H1 (cell line): Measurements from ENCODE around the gene PROSER3. TPM values are rescaled to one million over a fixed set of nuclear protein-coding genes. Genes with fewer than 3 reads are reported as not detected.

Experiments
- BACH1 ChIP-seq: IDR thresholded peaks from 2 replicates; pipeline ENCODE4 v1.6.1; 2012; ENCODE audit warnings: low read length, improper control_type of control experiment
- CBX5 ChIP-seq: fragments of 300-800, 300-1000 bp; sonication (generic); IDR thresholded peaks from 2 replicates; pipeline ENCODE4 v1.7.1; 2016; ENCODE audit warnings: antibody characterized with exemption, low read length, low read depth
- CBX8 ChIP-seq: fragments of 300-800, 300-1000 bp; sonication (generic); IDR thresholded peaks from 2 replicates; pipeline ENCODE4 v1.7.1; 2016; ENCODE audit warnings: low read depth, low read length, borderline replicate concordance
- CEBPB ChIP-seq: IDR thresholded peaks from 2 replicates; pipeline ENCODE4 v1.6.1; 2012; ENCODE audit warnings: low read depth, low read length
- CREB1 ChIP-seq: IDR thresholded peaks from 2 replicates; pipeline ENCODE4 v1.6.1; 2012; ENCODE audit warnings: inconsistent platforms
- CTBP2 ChIP-seq: IDR thresholded peaks from 2 replicates; pipeline ENCODE4 v1.7.0; 2011; ENCODE audit warnings: borderline replicate concordance, mild to moderate bottlenecking, moderate library complexity, mixed read lengths, low read length; ENCODE audit not compliant: insufficient read depth, insufficient read length
- EGR1 ChIP-seq: IDR thresholded peaks from 2 replicates; pipeline ENCODE4 v1.6.1; 2011; ENCODE audit warnings: low read depth, low read length, borderline replicate concordance
- EZH2 ChIP-seq: fragments of 200-600 bp; sonication (generic); IDR thresholded peaks from 2 replicates; pipeline ENCODE4 v1.7.1; 2012; ENCODE audit warnings: low read depth, mild to moderate bottlenecking, moderate library complexity, low read length, inconsistent platforms; ENCODE audit not compliant: severe bottlenecking
- KDM1A ChIP-seq: fragments of 200-600, 300-600 bp; sonication (generic); IDR thresholded peaks from 2 replicates; pipeline ENCODE4 v1.7.1; 2016; ENCODE audit warnings: mild to moderate bottlenecking, low read length, borderline replicate concordance
- MAFK ChIP-seq: IDR thresholded peaks from 2 replicates; pipeline ENCODE4 v1.6.1; 2012; ENCODE audit warnings: low read depth, mild to moderate bottlenecking, improper control_type of control experiment, low read length
- POLR2A ChIP-seq, 2 experiments: IDR thresholded peaks; 1 replicate in 1 of 2; 2 replicates in 1 of 2; pipeline ENCODE4 v1.6.1; 2011; ENCODE audit warnings: low read depth in 2 of 2, low read length in 2 of 2, mild to moderate bottlenecking in 2 of 2; ENCODE audit errors: control extremely low read depth in 1 of 2
- POLR2AphosphoS5 ChIP-seq: IDR thresholded peaks from 2 replicates; pipeline ENCODE4 v1.6.1; 2011; ENCODE audit warnings: low read depth, low read length
- RBBP5 ChIP-seq: IDR thresholded peaks from 2 replicates; pipeline ENCODE4 v1.7.1; 2012; ENCODE audit warnings: low read depth, mild to moderate bottlenecking, inconsistent platforms, low read length, moderate library complexity, borderline replicate concordance
- SP1 ChIP-seq: IDR thresholded peaks from 2 replicates; pipeline ENCODE4 v1.6.1; 2011; ENCODE audit warnings: low read depth, low read length
- TAF7 ChIP-seq: optimal IDR thresholded peaks from 2 replicates; pipeline ENCODE3; 2011; ENCODE audit warnings: low read depth, mild to moderate bottlenecking, inconsistent platforms, low read length, moderate library complexity, borderline replicate concordance
- polyA plus RNA-seq, 7 experiments: library from polyadenylated mRNA; depleted of rRNA in 3 of 7; stranded (reverse) in 5 of 7; unstranded in 2 of 7; fragments of >200 nt in 5 of 7; fragments of 200-250 nt in 2 of 7; gene quantifications; 1 replicate in 5 of 7; 2 replicates in 1 of 7; 4 replicates in 1 of 7; pipeline versions ENCODE4 v1.2.1 to v1.2.3, GENCODE V29; 2011 to 2013; ENCODE audit warnings: missing spikeins in 2 of 7, mixed read lengths in 2 of 7
- total RNA-seq: library from RNA; stranded (reverse); fragmentation: NEBNext Ultra II Directional; extraction: Animal tissue kit (Norgen Biotek cat#: 25700); gene quantifications from 2 replicates; pipeline ENCODE4 v1.2.1, GENCODE V29; 2021
- TF ChIP-seq, protein P1 (sequence below): IDR thresholded peaks from 2 replicates; pipeline ENCODE4 v1.6.1; 2011; ENCODE audit warnings: low read depth, mild to moderate bottlenecking, low read length; ENCODE audit not compliant: insufficient read depth
- TF ChIP-seq, protein P2 (sequence below): IDR thresholded peaks from 2 replicates; pipeline ENCODE4 v1.6.1; 2012; ENCODE audit warnings: inconsistent platforms

PROSER3 gene
- total and polyA plus RNA-seq, 2 of the 8 experiments (the other 6 are each of a cell fraction or from before 2014, with no cell fraction given), result 17.8 to 28.9 TPM

DNA sequence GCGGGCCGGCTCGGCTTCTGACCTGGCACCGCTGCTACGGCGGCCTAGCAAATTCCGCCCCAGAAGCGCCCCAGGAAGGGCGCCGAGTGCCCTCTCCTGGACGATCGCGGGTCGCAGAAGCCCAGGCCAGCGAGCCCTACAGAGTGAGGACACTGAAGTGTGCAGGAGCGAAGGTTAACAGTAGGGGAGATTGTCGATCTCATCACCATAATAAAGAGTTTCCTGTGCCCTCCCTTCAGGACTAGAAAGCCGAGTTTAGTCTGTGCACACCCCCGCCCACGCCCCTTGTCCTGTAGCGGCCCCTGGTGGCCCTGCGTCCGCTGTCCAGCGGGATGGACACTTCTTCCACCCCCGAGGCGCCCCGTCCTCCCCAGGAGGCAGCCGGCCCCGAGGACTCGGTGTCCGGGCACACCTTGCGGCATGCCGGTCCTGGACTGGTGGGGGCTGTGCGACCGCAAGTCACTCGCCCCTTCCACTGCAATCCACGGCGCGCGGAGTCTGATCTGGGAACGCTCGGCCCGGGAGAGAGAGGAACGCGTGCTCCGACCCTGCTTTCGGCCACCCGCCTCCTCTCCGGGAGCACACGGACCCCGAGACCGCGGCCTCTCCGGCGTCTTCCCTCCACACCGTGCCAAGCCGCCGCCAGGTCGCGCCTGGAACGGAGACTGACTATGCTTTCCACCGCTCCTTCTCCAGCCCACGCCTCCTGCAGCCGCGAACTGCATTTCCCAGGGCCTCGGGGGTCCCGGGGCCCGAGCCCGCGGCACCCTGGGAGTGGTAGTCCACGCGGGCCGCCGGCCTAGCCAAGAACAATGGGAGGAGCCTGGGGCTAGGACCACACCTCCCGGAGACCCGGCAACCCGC lies 40.9 kb upstream of the PROSER3 start (continued):
- TF ChIP-seq MAFK (no peak), POLR2AphosphoS5 (peak; percentile 64), KDM1A (no peak), RBBP5 (0 out of 2 replicates have a peak, but pooled peaks have one; percentile 9), EGR1 (peak; percentile 97), EZH2 (no peak), POLR2A (IDR thresholded peaks at IDR 0.05; ENCODE audit: control extremely low read depth in 1 of 2, low read depth in 2 of 2, low read length in 2 of 2) (peak in 1 of 2 experiments; percentile 88; a peak in 1 of 3 replicates), TAF7 (peak; percentile 69), CREB1 (0 out of 2 replicates have a peak, but pooled peaks have one; percentile 49), CTBP2 (peak; percentile 34), CBX8 (no peak), SP1 (peak; percentile 71), CBX5 (no peak), BACH1 (peak; percentile 64; the same call in 1 of the 2 replicates), CEBPB (no peak)
- TF ChIP-seq, protein P1, sequence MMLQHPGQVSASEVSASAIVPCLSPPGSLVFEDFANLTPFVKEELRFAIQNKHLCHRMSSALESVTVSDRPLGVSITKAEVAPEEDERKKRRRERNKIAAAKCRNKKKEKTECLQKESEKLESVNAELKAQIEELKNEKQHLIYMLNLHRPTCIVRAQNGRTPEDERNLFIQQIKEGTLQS, result peak; percentile 22; the same call in 1 of the 2 replicates
- TF ChIP-seq, protein P2, sequence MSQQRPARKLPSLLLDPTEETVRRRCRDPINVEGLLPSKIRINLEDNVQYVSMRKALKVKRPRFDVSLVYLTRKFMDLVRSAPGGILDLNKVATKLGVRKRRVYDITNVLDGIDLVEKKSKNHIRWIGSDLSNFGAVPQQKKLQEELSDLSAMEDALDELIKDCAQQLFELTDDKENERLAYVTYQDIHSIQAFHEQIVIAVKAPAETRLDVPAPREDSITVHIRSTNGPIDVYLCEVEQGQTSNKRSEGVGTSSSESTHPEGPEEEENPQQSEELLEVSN, result peak; percentile 3; the same call in 1 of the 2 replicates
